SK-N-SH (cell line): ENCODE results near the gene TPSAB1.
"Not testable (repeated sequence)": the region's sequence is repeated elsewhere in the genome, so short reads cannot be mapped to it uniquely, and the experiment has no call there.

Experiments used
- CHD2 ChIP-seq: fragments of 150-350 bp; IDR thresholded peaks from 2 replicates; pipeline ENCODE4 v1.6.1; 2018; ENCODE audit warnings: low read length; ENCODE audit not compliant: partially characterized antibody
- EP300 ChIP-seq, 2 experiments: IDR thresholded peaks; 2 replicates each; pipeline versions ENCODE4 v1.4.0 to v1.6.1; 2012; ENCODE audit warnings: borderline replicate concordance in 1 of 2, low read depth in 1 of 2, low read length in 1 of 2
- POLR2AphosphoS5 ChIP-seq: IDR thresholded peaks from 2 replicates; pipeline ENCODE4 v1.6.1; 2012; ENCODE audit warnings: low read depth, low read length
- RAD21 ChIP-seq: IDR thresholded peaks from 2 replicates; pipeline ENCODE4 v1.6.1; 2012; ENCODE audit warnings: mild to moderate bottlenecking, low read length
- RXRA ChIP-seq: IDR thresholded peaks from 2 replicates; pipeline ENCODE4 v1.4.0; 2012; ENCODE audit warnings: low read depth, mild to moderate bottlenecking, borderline replicate concordance
- SIN3A ChIP-seq: IDR thresholded peaks from 2 replicates; pipeline ENCODE4 v1.6.1; 2012; ENCODE audit warnings: low read depth, mild to moderate bottlenecking, low read length, moderate library complexity, borderline replicate concordance
- TAF1 ChIP-seq: IDR thresholded peaks from 2 replicates; pipeline ENCODE4 v1.6.1; 2012; ENCODE audit warnings: low read depth, mild to moderate bottlenecking, low read length, moderate library complexity, borderline replicate concordance

DNA sequence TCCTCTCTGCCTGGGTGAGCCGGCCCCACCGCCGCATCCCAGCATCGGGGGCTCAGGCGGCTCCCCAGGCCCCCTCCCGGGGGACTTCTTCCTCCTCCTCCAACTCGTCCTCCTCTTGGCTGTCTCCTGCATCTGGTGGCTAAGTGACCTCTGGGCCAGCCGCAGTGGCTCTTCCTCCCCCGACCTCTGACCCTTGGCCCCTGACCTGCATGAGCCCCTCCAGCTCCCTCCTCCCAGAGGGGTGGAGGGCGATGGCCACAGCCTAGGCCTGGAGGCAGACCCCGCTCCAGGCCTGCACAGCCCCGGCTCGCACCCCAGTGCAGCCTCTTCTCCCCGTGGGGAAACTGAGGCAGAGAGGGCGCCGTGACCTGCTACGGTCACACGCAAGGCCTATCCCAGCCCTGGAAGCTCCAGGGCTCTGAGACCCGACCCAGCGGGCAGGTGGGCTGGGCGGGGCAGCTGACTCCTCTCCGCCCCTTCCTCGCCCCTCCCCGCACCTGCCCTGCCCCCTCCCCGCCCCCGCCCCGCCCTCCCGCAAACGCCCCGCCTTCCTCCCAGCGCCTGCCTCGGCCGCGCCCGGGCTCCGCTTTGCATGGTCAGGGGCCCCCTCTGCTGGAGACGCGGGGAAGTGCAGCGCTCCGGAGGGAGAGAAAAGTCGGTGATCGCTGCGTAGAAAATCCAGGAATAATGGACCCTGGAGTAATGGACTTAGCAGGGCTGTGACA is 8.7 kb downstream of the TPSAB1 start:
- not testable (repeated sequence) for TF ChIP-seq CHD2; SIN3A; EP300 (IDR thresholded peaks at IDR 0.05; ENCODE audit: borderline replicate concordance in 1 of 2, low read depth in 1 of 2, low read length in 1 of 2); RAD21; RXRA; TAF1; POLR2AphosphoS5
